ENCODE data around the gene BAHCC1.
A peak's percentile ranks its signal among the peaks of the same experiment; 100 is the strongest.

Gene BAHCC1

DNA sequence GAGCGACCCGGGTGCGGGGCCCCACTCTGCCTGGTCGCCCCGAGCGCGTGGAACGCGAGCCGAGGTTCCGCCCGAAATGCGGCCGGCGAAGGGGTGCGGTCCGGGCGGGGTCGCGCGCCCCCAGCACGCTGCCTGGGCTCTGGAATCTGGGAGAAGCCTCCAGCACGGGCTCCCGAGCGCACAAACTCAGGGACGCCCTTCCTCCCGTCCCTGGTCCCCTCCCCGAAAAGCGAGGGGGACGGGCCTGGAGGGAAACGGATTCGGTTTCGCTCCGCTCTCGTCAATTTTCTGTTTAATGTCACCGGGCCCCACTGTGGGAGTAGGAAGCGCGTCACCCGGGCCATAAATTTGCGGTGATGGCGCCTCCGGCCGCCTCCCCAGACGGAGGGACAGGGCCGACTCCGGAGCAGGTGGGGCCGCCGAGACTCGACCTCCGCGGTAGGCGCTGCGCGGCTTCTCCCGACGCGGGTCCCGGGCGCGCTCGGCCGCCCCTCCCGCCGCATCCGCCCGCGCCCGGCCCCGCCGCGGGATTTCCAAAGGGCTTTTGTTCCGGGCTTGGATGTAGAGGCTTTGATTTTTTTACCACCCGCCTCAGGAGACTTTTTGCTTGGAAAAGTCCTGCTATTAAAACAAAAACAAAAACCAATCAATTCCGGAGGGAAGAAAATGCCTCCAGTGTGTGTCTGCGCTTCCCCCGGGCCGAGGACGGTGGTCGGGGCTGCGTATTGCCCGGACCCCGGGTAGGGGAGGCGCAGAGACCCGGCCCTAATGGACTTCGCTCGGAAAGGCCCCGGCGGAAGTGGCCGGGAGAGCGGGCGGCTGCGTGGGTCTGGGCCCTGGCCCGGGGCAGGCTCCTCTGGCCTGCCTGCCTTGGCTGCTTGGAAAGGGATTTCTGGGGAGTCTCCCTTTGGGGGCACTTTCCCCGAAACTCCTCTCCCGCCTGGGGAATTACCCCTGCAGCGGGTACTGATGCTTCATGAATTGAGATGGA is 7.9 kb upstream of the BAHCC1 start:
- no peak for DNase-seq

- no peak for DNase-seq
Measured at GRCh38 chr17:81388091-81388611, 7.1 kb upstream of the BAHCC1 start.

DNA sequence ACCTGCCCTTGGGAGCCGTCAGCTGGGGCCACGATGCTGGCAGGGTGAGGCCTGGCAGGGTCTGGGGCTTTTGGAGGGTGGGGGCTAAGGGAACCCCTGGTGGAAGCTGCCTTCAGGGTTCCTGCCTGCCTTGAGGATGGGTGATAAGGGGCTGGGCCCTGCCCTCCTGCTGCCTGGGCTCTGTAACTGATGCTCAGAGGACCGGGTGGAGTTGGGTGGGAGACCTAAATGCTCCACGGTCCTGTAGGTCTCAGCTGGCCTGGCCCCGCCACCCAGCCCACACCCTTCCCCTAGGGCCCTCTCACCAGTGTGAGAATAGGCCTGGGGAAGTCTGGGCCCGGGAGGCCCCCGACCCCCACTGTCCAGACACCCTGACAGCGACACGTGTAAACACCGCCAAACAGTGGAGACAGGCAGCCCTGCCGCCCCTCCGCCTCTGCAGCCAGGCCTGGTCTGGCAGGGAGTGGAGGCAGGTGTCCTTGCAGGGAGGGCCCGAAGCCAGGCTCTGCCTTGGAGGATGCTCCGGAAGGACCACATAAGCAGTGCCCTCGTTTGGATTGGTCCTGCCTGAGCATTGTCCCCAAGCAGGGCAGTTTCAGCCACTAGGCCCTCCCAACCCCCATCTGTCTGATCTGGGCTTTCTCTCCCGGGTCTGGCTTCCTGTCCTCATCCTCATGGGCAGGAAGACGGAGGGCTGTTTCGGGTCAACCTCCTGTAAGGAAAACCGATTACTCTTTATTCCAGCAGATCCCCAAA is 6.5 kb upstream of the BAHCC1 start:
- DNase-seq: no peak

DNA sequence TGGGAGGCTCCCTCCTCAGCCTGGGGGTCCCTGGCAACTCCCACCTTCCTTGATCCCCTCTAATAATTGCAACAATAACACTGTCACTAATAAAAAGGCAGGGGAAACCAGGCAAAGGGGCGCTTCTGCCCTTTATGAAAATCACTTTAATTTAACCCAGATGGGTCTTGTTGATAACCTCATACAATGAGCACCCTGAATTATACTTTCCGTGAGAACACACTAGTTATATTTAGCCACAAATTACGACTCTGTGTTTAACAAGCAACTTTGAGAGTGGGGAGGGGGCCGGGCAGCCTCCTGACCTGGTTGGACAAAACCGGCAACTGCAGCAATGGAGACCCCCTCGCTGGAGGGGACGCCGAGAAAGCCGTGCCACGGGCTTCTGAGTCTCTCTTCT is 5.7 kb upstream of the BAHCC1 start:
- no peak for DNase-seq

GRCh38 chr17:81390029-81390872 is 5.0 kb upstream of the BAHCC1 start:
- DNase-seq: no peak

DNA sequence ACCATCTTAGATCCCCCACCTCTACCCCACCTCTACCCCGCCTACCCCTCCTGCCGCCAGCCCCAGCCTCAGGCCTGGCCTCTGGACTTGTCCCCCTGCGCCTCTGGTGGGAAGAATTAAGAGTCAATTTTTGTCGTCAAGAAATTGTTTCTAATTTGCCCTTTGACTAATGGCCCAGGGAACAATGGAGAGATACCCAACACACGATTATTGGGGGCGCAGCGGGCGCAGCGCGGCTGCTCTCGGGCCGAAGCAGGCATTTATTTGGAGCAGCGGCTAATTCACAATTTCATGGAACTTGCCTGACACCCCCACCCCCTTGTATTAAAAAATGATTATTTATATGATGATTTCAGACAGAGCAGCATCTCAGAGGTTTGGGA is 4.4 kb upstream of the BAHCC1 start:
- DNase-seq: no peak

- no peak for DNase-seq
Measured at GRCh38 chr17:81391293-81391935, 3.8 kb upstream of the BAHCC1 start.

GRCh38 chr17:81391936-81392908 is 3.0 kb upstream of the BAHCC1 start:
- DNase-seq: no peak

DNA sequence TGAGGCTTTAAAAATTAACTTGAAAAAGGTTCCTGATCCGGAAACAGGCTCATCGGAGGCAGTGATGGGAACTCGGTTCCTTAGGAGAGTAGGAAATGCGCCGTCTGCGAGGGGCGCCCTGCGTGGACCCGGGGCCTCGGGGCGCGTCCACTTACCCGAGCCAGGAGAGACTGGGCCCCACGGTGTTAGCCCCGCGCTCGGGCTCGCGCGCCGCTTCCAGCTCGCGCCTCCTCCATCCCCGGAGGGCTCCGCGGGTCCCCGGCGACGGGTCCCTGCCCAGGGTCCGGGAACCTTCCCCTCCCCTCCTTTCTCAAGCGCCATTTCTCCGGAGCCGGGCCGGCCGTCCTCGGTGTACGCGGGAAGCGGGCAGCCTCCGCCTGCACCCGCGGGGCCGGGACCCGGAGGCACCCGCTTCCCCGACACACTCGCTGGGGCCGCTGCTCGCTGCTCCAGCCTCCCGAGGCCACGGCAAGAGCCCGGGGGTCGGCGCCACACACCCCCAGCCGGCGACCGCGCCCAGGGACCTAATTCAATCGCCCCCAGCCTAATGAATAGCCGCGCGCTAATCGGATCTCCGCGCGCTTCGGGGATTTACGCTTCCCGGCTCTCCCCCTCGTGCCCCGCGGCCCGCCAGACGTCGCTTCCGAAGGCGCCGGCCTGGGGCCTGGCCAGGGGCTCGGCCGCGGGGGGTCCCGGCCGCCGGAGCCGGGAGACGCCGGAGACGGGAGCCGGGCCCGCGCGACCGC is 2.2 kb upstream of the BAHCC1 start:
- no peak for DNase-seq

DNA sequence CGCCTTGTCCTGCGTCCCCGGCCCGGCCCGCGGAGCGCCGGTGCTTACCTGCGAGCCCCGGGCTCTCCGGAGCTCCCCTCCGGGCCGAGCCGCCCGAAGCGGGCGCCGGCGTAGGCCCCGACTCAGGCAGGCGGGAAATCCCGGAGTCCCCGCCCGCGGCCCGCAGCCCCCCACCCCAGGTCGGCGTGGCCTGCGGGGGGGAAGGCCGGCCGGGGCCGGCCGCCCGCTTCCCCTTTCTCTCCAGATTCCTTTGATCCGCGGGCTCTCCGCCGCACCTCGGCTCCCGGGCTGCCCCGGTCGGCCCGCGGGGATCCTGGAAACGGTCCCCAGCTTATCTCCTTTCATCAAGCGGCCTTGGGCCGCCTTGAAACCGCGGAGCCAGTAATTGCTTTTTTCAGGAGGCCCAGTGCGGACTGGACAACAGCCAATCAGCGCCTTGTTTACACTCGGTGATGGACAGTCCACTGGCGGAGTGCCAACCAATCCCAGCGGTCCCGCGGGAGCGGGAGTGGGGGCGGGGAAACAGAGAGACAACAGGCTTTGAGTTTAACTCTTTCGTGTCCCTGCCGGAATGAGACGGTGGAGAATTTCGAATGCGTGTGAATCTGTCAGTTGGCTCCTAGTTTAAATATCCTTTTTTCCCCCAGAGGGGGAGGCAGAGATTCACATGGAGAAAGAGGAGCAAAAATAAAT is 1.4 kb upstream of the BAHCC1 start:
- no peak for DNase-seq

GRCh38 chr17:81394377-81394920 is 808 bp upstream of the BAHCC1 start:
- no peak for DNase-seq

- no peak for DNase-seq
Measured at GRCh38 chr17:81395600-81396277, 482 bp downstream of the BAHCC1 start.

DNA sequence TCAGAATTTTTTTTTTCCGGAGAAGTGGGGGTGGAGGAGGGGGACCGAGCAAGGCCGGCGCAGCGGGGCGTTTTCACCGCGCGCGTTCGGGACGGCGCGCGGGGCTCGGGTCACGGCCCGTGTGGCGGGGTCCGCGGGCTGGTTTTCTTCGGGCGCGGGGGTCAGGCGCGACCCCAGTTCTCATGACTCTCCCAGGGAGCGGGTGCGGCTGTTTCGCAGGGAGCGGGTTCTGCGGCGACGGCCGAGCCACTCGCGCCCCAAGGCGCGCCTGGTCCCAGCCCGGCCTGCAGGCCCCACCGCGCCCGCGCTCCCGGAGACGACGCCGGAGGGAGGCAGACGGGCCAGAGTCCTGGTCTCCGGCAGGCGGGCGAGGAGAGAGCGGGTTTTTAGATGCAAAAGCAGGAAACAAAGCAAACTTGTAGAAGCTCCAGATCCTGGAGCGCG is 1.0 kb downstream of the BAHCC1 start:
- DNase-seq: no peak

- peak; percentile 23 for DNase-seq
Measured at GRCh38 chr17:81396722-81397313, 1.6 kb downstream of the BAHCC1 start.

- no peak for DNase-seq
Measured at GRCh38 chr17:81397314-81398175, 2.3 kb downstream of the BAHCC1 start.

DNA sequence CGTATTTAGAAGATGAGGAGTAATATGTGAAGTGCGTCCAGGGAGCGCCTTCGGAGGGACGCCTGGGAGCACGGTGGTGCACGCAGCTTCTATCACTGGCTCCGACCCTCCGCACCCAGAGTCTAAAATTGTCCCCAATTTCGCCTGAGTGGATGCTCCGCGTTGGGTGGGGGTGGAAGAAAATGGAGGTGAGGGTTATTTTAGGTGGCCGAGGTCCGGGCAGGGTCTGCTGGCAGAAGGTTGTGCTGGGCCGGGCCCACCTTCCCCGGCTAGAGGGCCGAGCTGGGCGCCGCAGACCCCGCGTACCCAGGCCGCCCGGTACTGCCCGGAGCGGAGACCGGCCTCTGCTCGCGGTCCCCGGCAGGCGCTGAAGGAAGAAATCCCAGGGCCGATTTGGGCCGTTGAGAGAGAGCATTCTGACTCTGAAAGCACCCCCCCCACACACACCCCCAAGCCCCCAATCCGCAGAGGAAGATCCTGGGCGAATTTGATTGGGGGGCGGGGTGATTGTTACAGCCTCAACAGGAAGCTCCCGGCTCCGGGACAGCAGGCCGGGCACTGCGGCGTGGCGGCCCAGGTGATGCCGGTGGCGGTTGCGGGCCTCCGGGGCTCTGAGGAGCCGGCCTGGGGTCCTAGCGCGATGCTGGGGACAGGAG is 3.0 kb downstream of the BAHCC1 start:
- no peak for DNase-seq

Data from effector CD4-positive, alpha-beta T cell (primary cell).